ENCODE measurements around the gene UNC5C.

Gene UNC5C

GRCh38 chr4:95551653-95552052, 2.9 kb upstream of the UNC5C start:
- DNase-seq, result no peak
- no peak overlapping the region for H3K4me3 Mint-ChIP-seq
- no peaks in the 10 kb centered on the region for H3K36me3 Mint-ChIP-seq (ENCODE audit: low read depth)
- no peak overlapping the region for H3K27ac Mint-ChIP-seq
- H3K9me3 Mint-ChIP-seq, result no peaks in the 10 kb centered on the region
- peaks cover 49% of the 10 kb centered on the region for H3K27me3 Mint-ChIP-seq
- H3K4me1 Mint-ChIP-seq (ENCODE audit: low read depth), result peaks cover 23% of the 10 kb centered on the region

GRCh38 chr4:95550115-95550987, 1.6 kb upstream of the UNC5C start:
- Mint-ChIP-seq H3K4me3 (peak overlapping the region; percentile 74), H3K27me3 (peaks cover 58% of the 10 kb centered on the region), H3K4me1 (ENCODE audit: low read depth) (peaks cover 23% of the 10 kb centered on the region), H3K27ac (no peak overlapping the region), H3K36me3 (ENCODE audit: low read depth) (no peaks in the 10 kb centered on the region), H3K9me3 (no peaks in the 10 kb centered on the region)
- no peak for DNase-seq

- peak; percentile 37 for DNase-seq
- no peaks in the 10 kb centered on the region for H3K36me3 Mint-ChIP-seq (ENCODE audit: low read depth)
- peaks cover 62% of the 10 kb centered on the region for H3K27me3 Mint-ChIP-seq
- peak overlapping the region; percentile 74 for H3K4me3 Mint-ChIP-seq
- H3K9me3 Mint-ChIP-seq, result no peaks in the 10 kb centered on the region
- no peak overlapping the region for H3K27ac Mint-ChIP-seq
- peaks cover 23% of the 10 kb centered on the region for H3K4me1 Mint-ChIP-seq (ENCODE audit: low read depth)
These were observed 707 bp upstream of the UNC5C start for GRCh38 chr4:95549246-95550114.

- peak overlapping the region; percentile 35 for H3K4me3 Mint-ChIP-seq
- no peak overlapping the region for H3K27ac Mint-ChIP-seq
- H3K36me3 Mint-ChIP-seq (ENCODE audit: low read depth), result no peaks in the 10 kb centered on the region
- no peak for DNase-seq
- peaks cover 23% of the 10 kb centered on the region for H3K4me1 Mint-ChIP-seq (ENCODE audit: low read depth)
- H3K27me3 Mint-ChIP-seq, result peaks cover 66% of the 10 kb centered on the region
- no peaks in the 10 kb centered on the region for H3K9me3 Mint-ChIP-seq
These were observed 880 bp downstream of the UNC5C start for GRCh38 chr4:95547715-95548471.

- Mint-ChIP-seq H3K4me3 (no peak overlapping the region), H3K36me3 (ENCODE audit: low read depth) (no peaks in the 10 kb centered on the region), H3K27me3 (peaks cover 64% of the 10 kb centered on the region), H3K9me3 (no peaks in the 10 kb centered on the region), H3K27ac (no peak overlapping the region), H3K4me1 (ENCODE audit: low read depth) (peaks cover 23% of the 10 kb centered on the region)
- no peak for DNase-seq
These were observed 1.7 kb downstream of the UNC5C start for GRCh38 chr4:95546866-95547714.

GRCh38 chr4:95546221-95546620, 2.6 kb downstream of the UNC5C start:
- H3K4me3 Mint-ChIP-seq, result no peak overlapping the region
- H3K4me1 Mint-ChIP-seq (ENCODE audit: low read depth), result peaks cover 23% of the 10 kb centered on the region
- H3K36me3 Mint-ChIP-seq (ENCODE audit: low read depth), result no peaks in the 10 kb centered on the region
- peaks cover 58% of the 10 kb centered on the region for H3K27me3 Mint-ChIP-seq
- no peaks in the 10 kb centered on the region for H3K9me3 Mint-ChIP-seq
- no peak overlapping the region for H3K27ac Mint-ChIP-seq
- no peak for DNase-seq

- H3K4me1 Mint-ChIP-seq (ENCODE audit: low read depth), result peaks cover 20% of the 10 kb centered on the region
- H3K9me3 Mint-ChIP-seq, result no peaks in the 10 kb centered on the region
- DNase-seq, result no peak
- peaks cover 53% of the 10 kb centered on the region for H3K27me3 Mint-ChIP-seq
- no peak overlapping the region for H3K27ac Mint-ChIP-seq
- H3K36me3 Mint-ChIP-seq (ENCODE audit: low read depth), result no peaks in the 10 kb centered on the region
- no peak overlapping the region for H3K4me3 Mint-ChIP-seq
These were observed 3.2 kb downstream of the UNC5C start for GRCh38 chr4:95545546-95545945.

- Mint-ChIP-seq H3K27me3 (peaks cover 46% of the 10 kb centered on the region), H3K36me3 (ENCODE audit: low read depth) (no peaks in the 10 kb centered on the region), H3K4me1 (ENCODE audit: low read depth) (peaks cover 10% of the 10 kb centered on the region), H3K27ac (no peak overlapping the region), H3K4me3 (no peak overlapping the region), H3K9me3 (no peaks in the 10 kb centered on the region)
- no peak for DNase-seq
These were observed 4.4 kb downstream of the UNC5C start for GRCh38 chr4:95544113-95545103.

GRCh38 chr4:95541889-95542607, 6.7 kb downstream of the UNC5C start:
- Mint-ChIP-seq H3K36me3 (ENCODE audit: low read depth) (no peaks in the 10 kb centered on the region), H3K4me3 (no peak overlapping the region), H3K9me3 (no peaks in the 10 kb centered on the region), H3K27me3 (peaks cover 26% of the 10 kb centered on the region), H3K4me1 (ENCODE audit: low read depth) (no peaks in the 10 kb centered on the region), H3K27ac (no peak overlapping the region)
- DNase-seq, result no peak

GRCh38 chr4:95541094-95541493, 7.7 kb downstream of the UNC5C start:
- Mint-ChIP-seq H3K4me1 (ENCODE audit: low read depth) (no peaks in the 10 kb centered on the region), H3K27me3 (peaks cover 18% of the 10 kb centered on the region), H3K9me3 (no peaks in the 10 kb centered on the region), H3K36me3 (ENCODE audit: low read depth) (no peaks in the 10 kb centered on the region), H3K4me3 (no peak overlapping the region), H3K27ac (no peak overlapping the region)
- no peak for DNase-seq

GRCh38 chr4:95540227-95540626, 8.5 kb downstream of the UNC5C start:
- Mint-ChIP-seq H3K4me3 (no peak overlapping the region), H3K36me3 (ENCODE audit: low read depth) (no peaks in the 10 kb centered on the region), H3K4me1 (ENCODE audit: low read depth) (no peaks in the 10 kb centered on the region), H3K9me3 (no peaks in the 10 kb centered on the region), H3K27me3 (peaks cover 13% of the 10 kb centered on the region), H3K27ac (no peak overlapping the region)
- DNase-seq, result no peak

- H3K27ac Mint-ChIP-seq, result no peak overlapping the region
- no peak overlapping the region for H3K4me3 Mint-ChIP-seq
- H3K4me1 Mint-ChIP-seq (ENCODE audit: low read depth), result no peaks in the 10 kb centered on the region
- H3K9me3 Mint-ChIP-seq, result no peaks in the 10 kb centered on the region
- no peaks in the 10 kb centered on the region for H3K36me3 Mint-ChIP-seq (ENCODE audit: low read depth)
- no peak for DNase-seq
- peaks cover 5% of the 10 kb centered on the region for H3K27me3 Mint-ChIP-seq
These were observed 9.7 kb downstream of the UNC5C start for GRCh38 chr4:95539106-95539505.

Measured in activated T-cell treated with anti-CD3 and anti-CD28 coated beads, Interleukin-2, amount 50 U/mL, for 24 hours (primary cell).